Measurements from ENCODE around the gene IQCB1. TPM values are rescaled to one million over a fixed set of nuclear protein-coding genes. Genes with fewer than 3 reads are reported as not detected.

IQCB1 gene
- total RNA-seq, 2 donors from 2014 or later, result 8.1 to 9.1 TPM

Other genes starting within 250 kb of the IQCB1 start
- 100 to 1,000 TPM; 116 to 146 TPM for gene FBXO40, start 241.7 kb downstream of the IQCB1 start, total RNA-seq
- gene HCLS1, start 174.2 kb downstream of the IQCB1 start, total RNA-seq, result 10 to 100 TPM; 24.2 to 28.9 TPM
- gene GOLGB1, start 85.3 kb downstream of the IQCB1 start, total RNA-seq, result 10 to 100 TPM; 48.1 to 52.3 TPM
- gene EAF2, start 149 bp upstream of the IQCB1 start, total RNA-seq, result 1 to 10 TPM; 3.8 to 4.0 TPM
- gene SLC15A2, start 59.3 kb upstream of the IQCB1 start, total RNA-seq, result 1 to 10 TPM in 1 of 2 donors, under 1 TPM in 1; 0.68 to 1.2 TPM
- gene ILDR1, start 187.2 kb upstream of the IQCB1 start, total RNA-seq, result not detected
- 1 to 10 TPM; 3.1 to 8.7 TPM for gene CD86, start 220.3 kb upstream of the IQCB1 start, total RNA-seq